Neural cell (in vitro differentiated cells): ENCODE measurements around the gene CUX1. TPM values are rescaled to one million over a fixed set of nuclear protein-coding genes. Genes with fewer than 3 reads are reported as not detected.

Experiments used
- H2AFZ ChIP-seq: fragments of 200-600, 300-800 bp; sonication (generic), shearing (Covaris generic); 2 replicates; pipeline ENCODE4 v1.6.0; 2014; ENCODE audit warnings: low read depth, mild to moderate bottlenecking, antibody characterized with exemption, low read length, moderate library complexity
- H3F3A ChIP-seq: fragments of 200-600 bp; shearing (Covaris generic); 2 replicates; pipeline ENCODE4 v1.6.1; 2016; ENCODE audit warnings: mild to moderate bottlenecking, moderate library complexity, mixed read lengths, antibody characterized with exemption, low read length; ENCODE audit not compliant: insufficient read depth, poor library complexity, severe bottlenecking
- H3K27ac ChIP-seq: fragments of 200-600, 300-800 bp; sonication (generic), shearing (Covaris generic); 2 replicates; pipeline ENCODE4 v1.5.1; 2014; ENCODE audit warnings: mild to moderate bottlenecking, low read length, moderate library complexity
- H3K27me3 ChIP-seq: fragments of 300-800, 200-600 bp; sonication (generic), shearing (Covaris generic); 2 replicates; pipeline ENCODE4 v1.6.0; 2014; ENCODE audit warnings: mild to moderate bottlenecking, low read depth, low read length, moderate library complexity; ENCODE audit not compliant: insufficient read depth
- H3K36me3 ChIP-seq: fragments of 300-800, 200-600 bp; sonication (generic), shearing (Covaris generic); 2 replicates; pipeline ENCODE4 v1.5.1; 2014; ENCODE audit warnings: mild to moderate bottlenecking, antibody characterized with exemption, low read length, moderate library complexity; ENCODE audit not compliant: insufficient read depth
- H3K4me2 ChIP-seq: fragments of 300-800, 200-600 bp; sonication (generic), shearing (Covaris generic); 2 replicates; pipeline ENCODE4 v1.6.0; 2014; ENCODE audit warnings: mild to moderate bottlenecking, low read length
- H3K4me3 ChIP-seq: fragments of 300-800, 200-600 bp; sonication (generic), shearing (Covaris generic); 2 replicates; pipeline ENCODE4 v1.5.1; 2014; ENCODE audit warnings: mild to moderate bottlenecking, low read length, moderate library complexity
- H3K79me2 ChIP-seq: fragments of 200-600 bp; shearing (Covaris generic); replicated peaks from 2 replicates; pipeline ENCODE4 v1.6.0; 2014; ENCODE audit warnings: mild to moderate bottlenecking, low read length, moderate library complexity; ENCODE audit not compliant: insufficient read depth
- H3K9ac ChIP-seq: fragments of 300-800, 200-600 bp; sonication (generic), shearing (Covaris generic); 2 replicates; pipeline ENCODE4 v1.6.1; 2016; ENCODE audit warnings: mild to moderate bottlenecking, low read length, mixed read lengths
- H3K9me2 ChIP-seq: fragments of 200-600 bp; shearing (Covaris generic); 2 replicates; pipeline ENCODE4 v1.6.1; 2016; ENCODE audit warnings: mild to moderate bottlenecking, low read length, mixed read lengths; ENCODE audit not compliant: insufficient read depth
- H3K9me3 ChIP-seq: fragments of 200-600, 300-800 bp; sonication (generic), shearing (Covaris generic); 2 replicates; pipeline ENCODE4 v1.6.1; 2016; ENCODE audit warnings: mild to moderate bottlenecking, mixed run types, low read length, moderate library complexity, mixed read lengths
- H4K20me1 ChIP-seq: fragments of 200-600 bp; shearing (Covaris generic); 2 replicates; pipeline ENCODE4 v1.6.1; 2016; ENCODE audit warnings: mild to moderate bottlenecking, mixed run types; ENCODE audit not compliant: insufficient read depth
- EP300 ChIP-seq: fragments of 450-650 bp; conservative IDR thresholded peaks from 2 replicates; pipeline ENCODE4 v1.6.1; 2014; ENCODE audit warnings: antibody characterized with exemption, mild to moderate bottlenecking, moderate library complexity; ENCODE audit not compliant: poor library complexity, severe bottlenecking
- EZH2 ChIP-seq: fragments of 200-600, 300-800 bp; shearing (Covaris generic), sonication (generic); IDR thresholded peaks from 2 replicates; pipeline ENCODE4 v1.6.1; 2014; ENCODE audit warnings: antibody characterized with exemption, low read length, borderline replicate concordance, mild to moderate bottlenecking; ENCODE audit not compliant: insufficient read depth, poor library complexity, severe bottlenecking
- MXI1 ChIP-seq: fragments of 450-650 bp; conservative IDR thresholded peaks from 2 replicates; pipeline ENCODE4 v1.6.1; 2014; ENCODE audit warnings: antibody characterized with exemption, mild to moderate bottlenecking; ENCODE audit not compliant: poor library complexity, severe bottlenecking
- POLR2AphosphoS5 ChIP-seq: IDR thresholded peaks from 2 replicates; pipeline ENCODE4 v1.6.1; 2012
- RAD21 ChIP-seq: fragments of 450-650 bp; conservative IDR thresholded peaks from 2 replicates; pipeline ENCODE4 v1.6.1; 2014; ENCODE audit warnings: antibody characterized with exemption, mild to moderate bottlenecking, moderate library complexity
- SMC3 ChIP-seq: fragments of 450-650 bp; conservative IDR thresholded peaks from 2 replicates; pipeline ENCODE4 v1.6.1; 2014; ENCODE audit warnings: antibody characterized with exemption, mild to moderate bottlenecking, moderate library complexity; ENCODE audit not compliant: poor library complexity
- TAF1 ChIP-seq: IDR thresholded peaks from 2 replicates; pipeline ENCODE4 v1.6.1; 2012; ENCODE audit warnings: low read depth
- polyA plus RNA-seq: library from polyadenylated mRNA; depleted of rRNA; stranded (reverse); fragments of >200 nt; gene quantifications from 2 replicates; pipeline ENCODE4 v1.2.3, GENCODE V29; 2014
- TF ChIP-seq, protein P1 (sequence below): IDR thresholded peaks from 2 replicates; pipeline ENCODE4 v1.6.1; 2012; ENCODE audit warnings: borderline replicate concordance
- TF ChIP-seq, protein P2 (sequence below): fragments of 450-650 bp; IDR thresholded peaks from 2 replicates; pipeline ENCODE4 v1.5.1; 2014; ENCODE audit warnings: antibody characterized with exemption, mild to moderate bottlenecking, moderate library complexity; ENCODE audit not compliant: poor library complexity, severe bottlenecking

Gene CUX1
- polyA plus RNA-seq, 1 donor from 2014 or later = 26.6 TPM

DNA sequence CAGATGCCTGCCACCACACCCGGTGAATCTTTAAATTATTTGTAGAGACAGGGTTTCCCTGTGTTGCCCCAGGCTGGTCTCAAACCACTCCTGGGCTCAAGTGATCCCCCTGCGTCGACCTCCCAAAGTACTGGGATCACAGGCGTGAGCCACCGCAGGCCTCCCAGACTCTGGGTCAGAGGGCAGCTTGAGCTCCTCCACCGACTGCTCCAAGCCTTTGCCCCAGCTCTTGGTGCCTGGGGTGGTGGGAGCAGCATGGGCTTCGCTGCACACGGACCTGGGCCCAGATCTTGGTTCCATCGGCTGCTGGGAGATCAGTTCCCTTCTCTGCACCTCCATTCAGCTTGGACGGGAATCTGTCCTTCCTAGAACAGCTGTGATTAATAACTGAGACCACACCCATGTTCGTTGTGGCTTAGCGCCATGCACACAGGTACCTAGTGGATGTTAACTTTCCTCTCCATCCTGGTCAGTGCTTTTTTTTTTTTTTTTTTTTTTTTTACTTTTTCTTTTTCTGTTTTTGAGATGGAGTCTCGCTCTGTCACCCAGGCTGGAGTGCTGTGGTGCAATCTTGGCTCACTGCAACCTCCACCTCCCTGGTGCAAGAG lies 125.3 kb downstream of the CUX1 start:
- Histone ChIP-seq H3K9ac (no peak overlapping the region), H3K27me3 (no peaks in the 10 kb centered on the region), H3K4me2 (no peak overlapping the region), H3K27ac (no peak overlapping the region), H3K79me2 (peaks cover 2% of the 10 kb centered on the region), H3K36me3 (no peaks in the 10 kb centered on the region), H3K9me3 (no peaks in the 10 kb centered on the region), H3K4me3 (no peak overlapping the region), H3F3A (peaks cover 4% of the 10 kb centered on the region), H2AFZ (no peak overlapping the region), H3K9me2 (no peaks in the 10 kb centered on the region), H4K20me1 (no peaks in the 10 kb centered on the region)
- TF ChIP-seq SMC3 = no peak
- TF ChIP-seq MXI1 = no peak
- TF ChIP-seq, protein P1, sequence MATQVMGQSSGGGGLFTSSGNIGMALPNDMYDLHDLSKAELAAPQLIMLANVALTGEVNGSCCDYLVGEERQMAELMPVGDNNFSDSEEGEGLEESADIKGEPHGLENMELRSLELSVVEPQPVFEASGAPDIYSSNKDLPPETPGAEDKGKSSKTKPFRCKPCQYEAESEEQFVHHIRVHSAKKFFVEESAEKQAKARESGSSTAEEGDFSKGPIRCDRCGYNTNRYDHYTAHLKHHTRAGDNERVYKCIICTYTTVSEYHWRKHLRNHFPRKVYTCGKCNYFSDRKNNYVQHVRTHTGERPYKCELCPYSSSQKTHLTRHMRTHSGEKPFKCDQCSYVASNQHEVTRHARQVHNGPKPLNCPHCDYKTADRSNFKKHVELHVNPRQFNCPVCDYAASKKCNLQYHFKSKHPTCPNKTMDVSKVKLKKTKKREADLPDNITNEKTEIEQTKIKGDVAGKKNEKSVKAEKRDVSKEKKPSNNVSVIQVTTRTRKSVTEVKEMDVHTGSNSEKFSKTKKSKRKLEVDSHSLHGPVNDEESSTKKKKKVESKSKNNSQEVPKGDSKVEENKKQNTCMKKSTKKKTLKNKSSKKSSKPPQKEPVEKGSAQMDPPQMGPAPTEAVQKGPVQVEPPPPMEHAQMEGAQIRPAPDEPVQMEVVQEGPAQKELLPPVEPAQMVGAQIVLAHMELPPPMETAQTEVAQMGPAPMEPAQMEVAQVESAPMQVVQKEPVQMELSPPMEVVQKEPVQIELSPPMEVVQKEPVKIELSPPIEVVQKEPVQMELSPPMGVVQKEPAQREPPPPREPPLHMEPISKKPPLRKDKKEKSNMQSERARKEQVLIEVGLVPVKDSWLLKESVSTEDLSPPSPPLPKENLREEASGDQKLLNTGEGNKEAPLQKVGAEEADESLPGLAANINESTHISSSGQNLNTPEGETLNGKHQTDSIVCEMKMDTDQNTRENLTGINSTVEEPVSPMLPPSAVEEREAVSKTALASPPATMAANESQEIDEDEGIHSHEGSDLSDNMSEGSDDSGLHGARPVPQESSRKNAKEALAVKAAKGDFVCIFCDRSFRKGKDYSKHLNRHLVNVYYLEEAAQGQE = no peak
- TF ChIP-seq, protein P2, sequence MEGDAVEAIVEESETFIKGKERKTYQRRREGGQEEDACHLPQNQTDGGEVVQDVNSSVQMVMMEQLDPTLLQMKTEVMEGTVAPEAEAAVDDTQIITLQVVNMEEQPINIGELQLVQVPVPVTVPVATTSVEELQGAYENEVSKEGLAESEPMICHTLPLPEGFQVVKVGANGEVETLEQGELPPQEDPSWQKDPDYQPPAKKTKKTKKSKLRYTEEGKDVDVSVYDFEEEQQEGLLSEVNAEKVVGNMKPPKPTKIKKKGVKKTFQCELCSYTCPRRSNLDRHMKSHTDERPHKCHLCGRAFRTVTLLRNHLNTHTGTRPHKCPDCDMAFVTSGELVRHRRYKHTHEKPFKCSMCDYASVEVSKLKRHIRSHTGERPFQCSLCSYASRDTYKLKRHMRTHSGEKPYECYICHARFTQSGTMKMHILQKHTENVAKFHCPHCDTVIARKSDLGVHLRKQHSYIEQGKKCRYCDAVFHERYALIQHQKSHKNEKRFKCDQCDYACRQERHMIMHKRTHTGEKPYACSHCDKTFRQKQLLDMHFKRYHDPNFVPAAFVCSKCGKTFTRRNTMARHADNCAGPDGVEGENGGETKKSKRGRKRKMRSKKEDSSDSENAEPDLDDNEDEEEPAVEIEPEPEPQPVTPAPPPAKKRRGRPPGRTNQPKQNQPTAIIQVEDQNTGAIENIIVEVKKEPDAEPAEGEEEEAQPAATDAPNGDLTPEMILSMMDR = no peak
- no peak for TF ChIP-seq POLR2AphosphoS5
- no peak for TF ChIP-seq EZH2
- no peak for TF ChIP-seq TAF1
- no peak for TF ChIP-seq EP300
- TF ChIP-seq RAD21 = no peak

DNA sequence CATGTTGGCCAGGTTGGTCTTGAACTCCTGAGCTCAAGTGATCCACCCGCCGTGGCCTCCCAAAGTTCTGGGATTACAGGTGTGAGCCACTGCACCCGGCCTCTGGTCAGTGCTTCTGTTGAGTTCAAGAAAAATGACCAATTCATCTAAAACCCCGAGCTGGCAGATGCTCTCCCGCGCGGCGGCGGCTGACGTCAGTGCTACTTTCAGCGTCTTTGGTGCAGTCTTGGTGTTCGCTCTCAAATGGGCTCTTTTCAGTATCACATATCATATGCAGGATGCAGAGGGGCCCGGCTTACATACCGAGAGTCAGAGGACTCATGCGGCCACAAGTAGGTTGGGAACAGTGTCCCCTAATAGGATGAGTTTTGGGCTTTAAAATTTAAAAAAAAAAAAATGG lies 125.9 kb downstream of the CUX1 start:
- Histone ChIP-seq H3K36me3 (no peaks in the 10 kb centered on the region), H3K9me3 (no peaks in the 10 kb centered on the region), H4K20me1 (no peaks in the 10 kb centered on the region), H3K9me2 (no peaks in the 10 kb centered on the region), H3K4me2 (no peak overlapping the region), H3K79me2 (peaks cover 2% of the 10 kb centered on the region), H3K9ac (no peak overlapping the region), H3K27ac (no peak overlapping the region), H3K27me3 (no peaks in the 10 kb centered on the region), H3F3A (peaks cover 4% of the 10 kb centered on the region), H3K4me3 (no peak overlapping the region), H2AFZ (no peak overlapping the region)
- TF ChIP-seq TAF1 = no peak
- TF ChIP-seq POLR2AphosphoS5 = no peak
- no peak for TF ChIP-seq EZH2
- TF ChIP-seq, protein P2 = no peak
- TF ChIP-seq RAD21 = no peak
- TF ChIP-seq SMC3 = no peak
- TF ChIP-seq, protein P1 = no peak
- no peak for TF ChIP-seq EP300
- TF ChIP-seq MXI1 = no peak
